Kidney glomerular epithelial cell (primary cell): ENCODE measurements around the gene FOCAD.
A peak's percentile ranks its signal among the peaks of the same experiment; 100 is the strongest.
"Not testable (repeated sequence)": the region's sequence is repeated elsewhere in the genome, so short reads cannot be mapped to it uniquely, and the experiment has no call there.

Experiments used
- DNase-seq: peaks from one replicate; lab custom pipeline; 2025; lab: John Stamatoyannopoulos, UW

FOCAD gene

GRCh38 chr9:20884985-20885593 is 201.0 kb downstream of the FOCAD start:
- peak; percentile 58 for DNase-seq

DNA sequence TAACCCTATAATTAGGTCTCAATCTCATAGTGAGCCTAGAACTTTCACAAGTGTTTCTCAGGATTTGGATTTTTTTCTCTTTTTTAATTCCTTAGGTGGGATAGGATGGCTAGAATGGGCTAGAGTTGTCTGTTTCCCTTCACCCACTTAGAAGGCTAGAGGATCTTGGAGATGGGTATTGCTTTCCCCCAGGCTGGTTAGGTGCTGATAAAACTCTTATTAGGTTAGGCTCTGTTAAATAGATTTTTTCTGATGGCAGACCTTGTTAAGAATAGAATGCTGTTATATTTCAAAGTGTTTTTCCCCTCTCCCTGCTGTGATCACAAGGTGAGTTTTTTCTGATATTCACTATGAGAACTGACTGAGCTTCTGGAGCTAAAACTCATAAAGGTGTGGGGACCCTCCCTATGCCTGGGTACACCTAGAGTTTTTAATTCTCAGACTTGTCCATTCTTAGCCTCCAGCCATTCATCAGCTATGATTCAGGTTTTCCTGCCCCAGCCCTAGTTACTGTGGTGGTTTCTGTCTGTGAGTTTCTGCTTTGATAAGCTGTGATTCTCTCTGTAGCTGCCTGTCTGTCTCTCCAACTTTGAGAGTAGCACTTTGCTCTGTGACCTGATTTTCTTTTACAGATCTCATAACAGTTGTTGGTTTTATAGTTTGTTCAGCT is 215.0 kb downstream of the FOCAD start:
- peak; percentile 47 for DNase-seq

GRCh38 chr9:20903212-20903611 is 219.2 kb downstream of the FOCAD start:
- DNase-seq = no peak

DNA sequence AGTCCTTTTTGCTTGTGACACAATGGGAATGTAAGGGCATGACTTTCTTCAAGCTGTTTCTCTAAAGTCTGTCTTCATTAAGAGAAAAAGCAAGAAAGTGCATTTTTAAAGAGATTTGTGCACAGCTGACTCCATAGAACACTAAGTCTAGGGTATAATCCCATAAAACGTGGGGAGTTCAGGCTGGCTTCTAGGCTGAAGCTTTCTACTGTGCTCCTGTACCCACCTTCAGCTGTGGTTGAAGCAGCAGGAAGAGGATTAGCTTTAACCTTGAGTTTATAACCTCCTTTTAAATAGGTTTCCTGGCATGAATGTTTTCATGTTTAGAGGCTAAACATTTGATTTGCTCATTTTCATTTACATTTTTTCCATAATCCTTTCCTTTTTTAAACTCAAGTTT is 220.9 kb downstream of the FOCAD start:
- no peak for DNase-seq

DNA sequence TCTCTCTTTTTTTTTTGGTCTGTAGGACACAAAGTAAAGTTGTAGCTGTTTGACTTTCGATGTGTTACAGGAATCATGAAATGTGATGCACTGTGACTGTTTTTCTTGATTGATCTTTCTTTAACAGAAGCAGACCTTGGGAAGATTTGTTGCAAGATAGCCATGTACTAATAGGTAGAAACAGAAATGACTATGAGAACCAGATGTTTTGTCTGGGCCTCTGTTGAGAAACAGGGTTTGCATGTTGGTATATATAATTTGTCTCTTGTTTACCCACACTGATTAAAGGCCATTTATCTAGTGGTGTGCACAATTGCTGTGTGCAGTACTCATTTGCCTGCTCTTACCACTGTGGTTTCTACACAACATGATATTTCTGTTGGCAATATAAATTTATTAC is 222.3 kb downstream of the FOCAD start:
- no peak for DNase-seq

- no peak for DNase-seq
These were observed 224.4 kb downstream of the FOCAD start for GRCh38 chr9:20908461-20908860.

- no peak for DNase-seq
These were observed 230.5 kb downstream of the FOCAD start for GRCh38 chr9:20914556-20914955.

DNA sequence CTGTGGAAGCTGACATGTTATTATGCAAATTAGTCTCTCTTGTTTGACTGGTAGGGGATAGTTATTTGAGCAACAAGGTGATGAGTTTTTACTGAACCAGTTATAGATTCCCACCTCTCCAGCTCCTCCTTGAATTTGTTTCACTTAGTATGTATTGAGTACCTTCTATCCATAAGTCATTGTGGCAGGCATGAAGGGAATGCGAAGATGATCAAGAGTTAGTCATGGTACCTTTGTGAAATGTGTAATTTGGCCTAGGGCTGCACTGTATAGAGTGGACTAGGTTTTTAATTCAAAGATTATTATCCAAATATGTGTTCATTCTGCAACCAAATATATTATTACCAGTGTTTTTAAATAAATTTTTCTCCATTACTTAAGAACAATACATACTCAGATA is 237.3 kb downstream of the FOCAD start:
- no peak for DNase-seq

DNA sequence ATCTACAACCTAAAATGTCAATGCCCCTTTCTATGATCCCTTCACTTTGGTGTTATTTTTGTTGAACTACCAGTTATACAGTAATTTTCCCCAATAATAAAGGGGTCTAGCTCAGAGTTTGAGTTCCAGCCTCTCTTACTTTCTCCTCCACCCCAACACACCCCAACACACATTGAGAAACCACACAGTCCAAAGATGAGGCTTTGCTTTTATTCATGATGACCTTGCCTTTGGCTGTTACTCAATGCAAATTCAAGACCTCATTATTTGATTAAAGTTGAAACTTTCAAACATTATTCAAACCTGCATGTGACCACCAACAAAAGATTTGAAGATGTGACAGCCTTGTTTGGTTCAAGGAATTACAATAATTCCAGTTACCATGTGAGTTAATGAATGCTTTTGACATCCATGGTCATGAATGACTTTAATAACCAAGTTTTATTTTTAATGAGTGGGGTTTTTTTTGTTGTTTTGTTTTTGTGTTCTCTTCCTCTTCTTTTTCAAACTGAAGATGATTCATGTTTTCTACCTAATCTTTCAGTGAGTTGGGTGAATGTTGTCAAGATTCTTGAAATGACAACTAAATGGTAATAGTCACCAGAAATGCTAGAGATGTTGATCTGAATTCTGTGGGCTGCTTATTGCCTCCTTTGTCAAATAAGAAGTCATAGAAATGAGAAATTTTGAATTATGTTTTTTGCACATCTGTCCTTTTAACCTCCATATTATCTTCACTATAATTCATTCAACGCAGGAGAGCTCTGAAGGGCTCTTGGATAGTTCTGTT is 241.4 kb downstream of the FOCAD start:
- DNase-seq = no peak

DNA sequence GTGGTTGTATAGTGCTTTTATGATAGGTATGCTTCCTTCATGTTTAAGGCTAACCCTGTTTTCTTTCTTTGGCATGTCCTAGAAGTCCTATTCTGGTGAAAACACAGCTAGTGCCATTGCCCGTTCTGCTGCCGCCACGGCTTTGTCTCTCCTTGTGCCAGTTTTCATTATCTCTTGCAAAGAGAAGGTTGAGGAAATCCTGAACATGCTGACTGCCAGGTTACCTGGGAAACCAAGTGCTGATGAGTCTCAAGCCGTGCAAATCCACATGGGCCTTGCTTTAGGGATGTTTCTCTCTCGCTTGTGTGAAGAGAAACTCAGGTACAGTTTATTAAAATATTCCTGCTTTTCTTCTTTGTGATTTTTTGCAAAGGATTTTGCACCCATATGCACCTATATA is 245.2 kb downstream of the FOCAD start:
- DNase-seq = no peak

DNA sequence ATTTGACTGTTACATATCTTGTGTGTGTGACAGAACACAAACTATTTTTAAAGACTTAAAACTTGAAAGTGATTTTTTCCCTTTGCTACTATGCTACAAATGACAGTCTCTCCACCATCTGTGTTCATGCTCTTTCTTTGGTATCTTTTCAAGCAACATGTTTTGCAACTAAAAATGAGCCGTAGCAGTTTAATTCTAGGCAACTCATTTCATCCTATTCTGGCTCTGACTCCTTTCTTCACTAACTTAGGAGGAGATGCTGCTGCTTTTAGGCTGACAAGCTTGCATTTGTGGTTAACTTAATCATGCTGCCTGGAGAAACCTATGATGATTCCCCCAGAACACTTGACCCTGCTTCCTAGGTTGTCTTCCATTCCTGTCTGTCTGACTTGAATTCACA is 246.8 kb downstream of the FOCAD start:
- no peak for DNase-seq

GRCh38 chr9:20940447-20941173 is 256.6 kb downstream of the FOCAD start:
- DNase-seq = no peak

- DNase-seq = peak; percentile 70
These were observed 257.2 kb downstream of the FOCAD start for GRCh38 chr9:20941174-20941690.

DNA sequence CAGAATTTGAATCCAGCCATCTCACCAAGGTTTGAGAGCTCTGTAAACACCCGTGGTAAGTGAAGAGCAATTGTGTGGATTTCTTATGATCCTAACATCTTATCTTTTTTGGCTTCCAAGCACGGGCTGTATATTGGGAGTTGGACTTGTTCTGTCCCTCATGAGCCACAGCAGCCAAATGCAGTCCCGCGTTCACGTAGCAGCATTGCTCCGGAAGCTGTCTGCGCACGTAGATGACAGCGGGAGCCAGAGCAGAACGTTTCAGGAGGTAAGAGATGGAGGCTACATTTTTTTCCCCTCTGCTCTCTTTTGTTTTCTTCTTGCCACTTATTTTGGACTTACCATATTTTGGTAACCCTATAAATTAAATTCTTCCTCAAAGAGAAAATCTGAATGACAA is 260.4 kb downstream of the FOCAD start:
- no peak for DNase-seq

GRCh38 chr9:20945269-20945668 is 261.2 kb downstream of the FOCAD start:
- DNase-seq = no peak

DNA sequence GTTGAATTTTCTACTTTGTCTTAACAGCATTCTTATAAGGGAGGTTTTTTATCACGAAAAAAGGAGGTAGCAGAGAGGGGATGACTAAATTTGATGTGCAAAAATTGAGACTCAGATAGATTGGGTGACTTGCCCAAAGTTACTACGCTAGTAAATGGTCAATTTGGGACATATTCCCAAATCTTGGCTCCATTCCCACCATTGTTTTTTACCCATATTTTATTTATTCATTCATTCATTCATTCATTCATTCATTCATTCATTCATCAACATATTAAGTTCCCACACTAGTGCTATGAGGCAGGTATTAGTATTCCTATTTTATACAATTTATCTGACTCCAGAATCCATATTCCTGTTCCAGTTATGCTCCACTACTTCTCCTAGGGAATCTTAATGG is 261.8 kb downstream of the FOCAD start:
- DNase-seq = no peak

GRCh38 chr9:20948703-20949102 is 264.6 kb downstream of the FOCAD start:
- DNase-seq = no peak

GRCh38 chr9:20950707-20951106 is 266.6 kb downstream of the FOCAD start:
- DNase-seq = no peak

DNA sequence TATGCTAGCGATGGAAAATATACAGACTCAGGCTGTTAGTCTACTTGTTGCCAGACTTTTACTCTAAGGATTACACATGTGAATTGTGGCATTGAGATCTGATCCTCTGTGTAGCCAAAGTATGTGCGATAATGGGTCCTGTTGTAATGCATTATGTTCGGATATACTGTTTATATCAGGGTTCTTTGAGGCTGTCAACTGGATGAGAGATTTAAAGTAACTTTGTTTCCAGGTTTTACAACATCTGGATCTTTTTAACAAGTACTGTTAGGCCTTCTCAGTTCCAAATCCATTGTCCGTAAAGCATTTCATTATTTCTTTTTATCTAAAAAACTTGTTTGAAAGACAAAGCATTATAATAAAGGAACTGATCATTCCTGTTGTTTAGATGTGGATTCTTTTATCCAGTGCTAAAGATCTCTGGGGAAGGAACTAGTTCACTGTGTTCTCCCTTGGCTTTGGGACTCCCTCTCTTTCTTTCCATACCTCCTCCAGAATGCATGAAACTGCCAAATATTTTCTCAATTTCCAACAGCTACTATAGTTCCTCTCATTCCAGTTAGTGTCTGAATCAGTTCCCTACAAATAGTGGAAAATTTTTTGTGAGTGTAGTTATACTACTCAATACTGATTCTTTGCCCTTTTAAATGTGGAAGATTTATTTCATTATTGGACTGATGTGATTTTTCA is 278.6 kb downstream of the FOCAD start:
- no peak for DNase-seq

GRCh38 chr9:20972684-20973083 is 288.6 kb downstream of the FOCAD start:
- DNase-seq = no peak

DNA sequence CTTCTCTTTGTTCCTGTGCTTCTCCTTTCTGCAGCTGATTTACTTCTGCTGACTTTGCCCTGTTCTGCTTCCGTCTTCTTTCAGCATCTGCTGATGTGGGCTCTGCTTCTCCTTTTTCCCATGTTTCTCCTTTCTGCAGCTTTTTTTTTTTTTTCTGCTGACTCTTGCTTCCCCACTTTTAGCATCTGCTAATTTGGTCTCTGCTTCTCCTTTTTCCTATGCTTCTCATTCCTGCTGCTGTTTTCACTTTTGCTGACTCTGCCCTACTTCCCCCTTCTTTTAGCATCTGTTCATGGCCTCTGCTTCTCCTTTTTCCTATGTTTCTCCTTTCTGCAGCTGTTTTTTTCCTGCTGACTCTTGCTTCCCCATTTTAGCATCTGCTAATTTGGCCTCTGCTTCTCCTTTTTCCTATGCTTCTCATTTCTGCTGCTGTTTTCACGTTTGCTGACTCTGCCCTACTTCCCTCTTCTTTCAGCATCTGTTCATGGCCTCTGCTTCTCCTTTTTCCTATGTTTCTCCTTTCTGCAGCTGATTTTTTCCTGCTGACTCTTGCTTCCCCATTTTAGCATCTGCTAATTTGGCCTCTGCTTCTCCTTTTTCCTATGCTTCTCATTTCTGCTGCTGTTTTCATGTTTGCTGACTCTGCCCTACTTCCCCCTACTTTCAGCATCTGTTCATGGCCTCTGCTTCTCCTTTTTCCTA is 289.3 kb downstream of the FOCAD start:
- not testable (repeated sequence) for DNase-seq
